HG03066 (cell line): ENCODE results near the gene ZNF423.

Experiments used
- ATAC-seq: cut with Tn5 transposase; IDR thresholded peaks from one replicate; pipeline ENCODE4 v1.9.1; 2021; ENCODE audit warnings: low read depth; ENCODE audit not compliant: unreplicated experiment

The ZNF423 gene

GRCh38 chr16:49653173-49653570, 202.7 kb downstream of the ZNF423 start:
- ATAC-seq, result no peak

GRCh38 chr16:49652456-49653172, 203.3 kb downstream of the ZNF423 start:
- ATAC-seq, result no peak

GRCh38 chr16:49651996-49652395, 203.9 kb downstream of the ZNF423 start:
- ATAC-seq, result no peak

GRCh38 chr16:49651226-49651625, 204.7 kb downstream of the ZNF423 start:
- no peak for ATAC-seq

GRCh38 chr16:49650603-49651002, 205.3 kb downstream of the ZNF423 start:
- no peak for ATAC-seq

- no peak for ATAC-seq
Observed at GRCh38 chr16:49649013-49649765, 206.7 kb downstream of the ZNF423 start.

- no peak for ATAC-seq
Observed at GRCh38 chr16:49647673-49648072, 208.2 kb downstream of the ZNF423 start.

- ATAC-seq, result no peak
Observed at GRCh38 chr16:49645263-49645662, 210.6 kb downstream of the ZNF423 start.

GRCh38 chr16:49644145-49644463, 211.8 kb downstream of the ZNF423 start:
- ATAC-seq, result no peak

- no peak for ATAC-seq
Observed at GRCh38 chr16:49643429-49644144, 212.3 kb downstream of the ZNF423 start.

- ATAC-seq, result no peak
Observed at GRCh38 chr16:49641250-49641649, 214.7 kb downstream of the ZNF423 start.

GRCh38 chr16:49640581-49640980, 215.3 kb downstream of the ZNF423 start:
- no peak for ATAC-seq

- ATAC-seq, result no peak
Observed at GRCh38 chr16:49639739-49640431, 216.0 kb downstream of the ZNF423 start.

GRCh38 chr16:49638673-49639610, 217.0 kb downstream of the ZNF423 start:
- ATAC-seq, result no peak

GRCh38 chr16:49637933-49638672, 217.8 kb downstream of the ZNF423 start:
- ATAC-seq, result no peak

- ATAC-seq, result no peak
Observed at GRCh38 chr16:49637511-49637910, 218.4 kb downstream of the ZNF423 start.

GRCh38 chr16:49636608-49637007, 219.3 kb downstream of the ZNF423 start:
- no peak for ATAC-seq

GRCh38 chr16:49635591-49636581, 220.0 kb downstream of the ZNF423 start:
- no peak for ATAC-seq
